Activated T-cell treated with anti-CD3 and anti-CD28 coated beads for 48 hours (primary cell): ENCODE data around the gene PDCD2.
"Not testable (repeated sequence)": the region's sequence is repeated elsewhere in the genome, so short reads cannot be mapped to it uniquely, and the experiment has no call there.

Experiments used
- DNase-seq: peaks from one replicate; pipeline ENCODE4 v3.0.0-alpha.2; 2020; ENCODE audit warnings: low read depth

PDCD2 gene

DNA sequence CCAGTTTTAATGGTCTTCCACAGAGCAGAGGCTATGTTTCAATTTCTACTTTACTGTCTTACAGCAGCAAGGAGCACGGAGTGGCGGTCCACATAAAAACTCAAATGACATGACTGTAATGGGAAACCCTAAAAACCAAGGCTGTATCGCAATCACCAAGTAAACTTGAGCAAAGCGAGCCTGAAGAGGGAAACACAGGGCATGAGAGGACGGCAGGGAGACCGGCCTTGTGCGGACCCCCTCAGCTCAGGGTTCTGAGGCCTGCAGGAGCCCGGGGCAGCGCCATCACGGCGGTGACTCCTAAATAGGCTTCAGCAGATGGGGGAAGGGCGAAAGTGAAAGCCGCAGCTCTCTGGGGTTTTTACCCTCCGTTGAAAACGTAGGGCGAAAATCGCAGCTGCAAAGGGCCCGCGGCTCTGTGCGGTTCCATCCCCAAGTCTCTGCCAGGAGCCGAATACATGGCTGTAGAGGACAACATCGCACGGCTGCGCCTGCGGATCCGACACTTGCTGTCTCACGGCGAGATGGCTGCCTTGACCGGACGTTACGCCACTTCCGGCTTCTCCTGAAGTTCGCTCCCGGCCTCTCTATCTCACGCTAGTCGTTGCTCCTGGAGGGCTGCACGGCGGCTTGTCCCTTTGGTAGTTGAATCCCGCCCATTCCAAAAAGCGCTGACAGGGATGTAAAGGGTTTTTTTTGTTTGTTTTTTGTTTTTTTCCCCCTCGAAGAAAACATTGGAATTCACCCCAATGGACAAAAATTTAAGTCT is 31.5 kb downstream of the PDCD2 start, which contains the start of gene PSMB1:
Gene PSMB1, minus strand, starts transcription at position 543 of the 769 bp plus-strand sequence. Its CDS starts 65 bp downstream, at position 478.
- DNase-seq: peak; percentile 79

DNA sequence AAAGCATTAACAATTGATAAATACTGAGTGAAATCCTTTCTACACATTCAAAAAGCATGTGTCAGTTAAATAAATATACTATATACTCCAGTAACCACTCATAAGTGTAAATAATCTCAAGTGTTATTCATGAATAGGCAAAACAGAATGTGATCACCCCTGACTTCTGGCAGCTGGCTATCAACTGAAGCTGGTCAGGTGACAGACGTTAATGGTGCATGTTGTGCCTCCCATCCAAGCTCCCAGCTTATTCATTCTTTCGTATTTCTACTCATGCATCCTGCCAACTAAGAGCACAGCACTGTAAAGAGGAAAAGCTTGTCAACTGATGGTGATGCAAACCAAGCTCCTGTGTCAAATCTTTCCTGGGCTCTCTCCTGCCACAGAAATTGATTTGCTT is 39.0 kb downstream of the PDCD2 start:
- DNase-seq: no peak

DNA sequence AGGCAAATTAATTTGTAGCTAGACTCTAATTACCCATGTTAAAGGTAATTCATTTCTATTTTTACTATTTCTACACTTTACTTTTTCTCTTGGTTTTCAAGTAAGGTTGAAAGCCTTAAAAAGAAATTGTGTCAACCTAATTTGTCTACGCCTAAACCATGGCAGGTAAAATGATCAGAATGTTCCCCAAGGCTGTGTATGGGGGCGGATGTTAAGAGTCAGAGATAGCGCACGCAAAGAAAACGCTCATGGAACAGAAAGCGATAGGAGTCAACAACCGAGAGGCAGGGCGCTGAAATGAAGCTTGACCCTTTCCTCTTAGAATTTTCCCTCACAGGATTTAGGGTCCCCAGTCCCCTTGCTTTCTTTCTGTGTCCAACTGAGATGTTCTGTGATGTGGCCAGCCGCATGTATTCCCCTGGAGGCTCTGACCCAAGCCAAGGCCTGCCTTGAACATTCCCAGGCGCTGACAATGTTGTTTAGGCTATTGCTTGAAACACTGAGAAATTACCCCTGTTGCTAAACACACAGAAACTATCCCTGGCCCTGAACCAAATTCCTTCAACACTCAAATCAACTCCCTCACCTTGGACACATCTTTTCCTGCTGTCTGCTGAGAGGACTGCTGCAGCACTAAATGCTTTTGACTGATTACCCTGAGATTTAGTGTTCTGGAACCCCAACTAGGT is 42.3 kb downstream of the PDCD2 start:
- no peak for DNase-seq

DNA sequence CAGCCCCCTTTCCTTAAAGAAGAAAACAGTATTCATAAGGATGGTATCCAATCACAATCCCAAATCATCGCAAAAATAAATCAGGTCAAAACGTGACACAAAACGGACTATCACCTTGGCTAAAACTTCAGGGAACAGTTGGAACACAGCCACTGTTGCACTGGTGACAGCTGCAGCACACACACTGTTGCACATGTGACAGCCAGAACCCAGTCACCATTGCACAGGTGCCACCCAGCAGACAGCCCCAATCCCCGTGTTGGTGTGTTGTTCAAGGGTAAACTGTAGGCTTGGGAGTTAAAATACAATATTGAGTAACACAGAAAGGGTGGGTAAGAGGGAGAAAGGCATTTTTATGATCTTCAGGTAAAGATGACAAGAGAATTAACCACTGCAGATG is 47.1 kb downstream of the PDCD2 start:
- no peak for DNase-seq

DNA sequence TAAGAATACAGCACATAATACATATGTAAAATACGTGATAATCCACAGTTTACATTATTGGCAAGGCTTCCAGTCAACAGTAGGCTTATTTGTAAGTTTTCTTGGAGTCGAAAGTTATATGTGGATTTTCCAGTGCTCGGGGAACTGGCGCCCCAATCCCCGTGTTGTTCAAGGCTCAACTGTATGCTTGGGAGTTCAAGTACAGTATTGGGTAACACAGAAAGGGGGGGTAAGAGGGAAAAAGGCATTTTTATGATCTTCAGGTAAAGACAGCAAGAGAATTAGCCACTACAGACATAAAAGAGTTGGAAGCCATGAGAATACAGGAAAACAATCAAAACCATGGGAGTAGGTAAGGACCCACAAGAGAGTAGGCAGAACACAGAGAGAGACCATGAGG is 47.8 kb downstream of the PDCD2 start:
- no peak for DNase-seq

DNA sequence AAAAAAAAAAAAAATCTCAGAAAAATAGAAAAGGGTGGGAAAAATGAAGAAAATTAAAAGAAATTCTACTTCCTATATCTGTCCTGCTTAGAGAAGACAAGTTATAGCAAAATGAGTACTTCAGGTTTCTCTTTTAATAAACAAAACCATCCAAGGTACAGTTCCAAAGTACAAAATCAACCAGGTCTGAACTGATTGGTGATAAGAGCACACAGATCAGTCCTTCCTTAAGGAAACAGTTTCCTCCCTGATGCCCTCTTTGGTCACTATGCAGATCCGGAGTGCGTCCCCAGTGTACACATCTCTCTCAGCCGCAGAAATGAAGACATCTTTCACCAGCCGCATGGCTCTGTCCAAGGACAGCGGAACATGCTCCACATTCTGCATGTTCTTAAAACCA is 49.4 kb downstream of the PDCD2 start:
- DNase-seq: no peak

DNA sequence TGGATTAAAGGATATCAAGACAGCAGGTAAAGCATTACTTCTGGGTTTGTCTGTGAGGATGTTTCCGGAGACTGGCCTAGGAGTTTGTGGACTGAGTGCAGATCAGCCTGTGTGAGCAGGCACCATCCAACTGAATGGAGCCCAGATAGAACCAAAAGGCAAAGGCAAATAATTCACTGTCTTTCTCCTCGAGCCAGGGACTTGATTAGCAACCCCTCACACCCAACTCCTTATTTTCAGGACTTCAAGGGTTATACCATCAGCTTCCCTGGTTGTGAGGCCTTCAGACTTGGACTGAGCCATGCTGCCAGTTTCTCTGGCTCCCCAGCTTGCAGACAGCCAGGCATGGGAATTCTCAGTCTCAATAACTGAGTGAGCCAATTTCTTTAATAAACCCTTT is 50.6 kb downstream of the PDCD2 start:
- DNase-seq: no peak

DNA sequence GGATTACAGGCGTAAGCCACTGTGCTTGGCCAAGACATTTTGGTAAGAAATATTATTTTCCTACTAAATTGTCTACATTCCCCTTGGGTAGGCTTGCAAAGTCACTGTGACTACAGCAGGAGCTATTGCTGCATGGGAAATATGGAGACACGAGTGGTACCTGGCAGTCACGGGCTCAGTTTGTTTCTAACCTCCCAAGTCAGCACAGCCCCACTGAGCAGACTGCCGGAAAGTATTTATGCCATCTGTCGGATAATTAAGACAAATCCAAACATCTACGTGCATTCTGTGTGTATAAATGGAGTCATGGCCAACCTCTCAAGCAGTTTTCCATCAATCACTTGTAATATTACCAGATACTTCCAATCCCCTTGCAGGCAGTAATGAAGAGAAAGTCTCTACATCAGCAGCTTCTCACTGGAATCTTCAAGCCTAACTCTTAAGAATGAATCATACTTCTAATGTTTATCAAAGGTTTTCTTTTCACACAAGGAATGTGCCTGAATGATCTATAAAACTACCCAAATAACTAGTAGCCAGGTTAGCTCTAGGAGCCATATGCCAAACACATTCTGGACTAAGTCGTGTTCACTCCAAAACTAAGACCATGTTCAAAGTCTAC is 51.5 kb downstream of the PDCD2 start:
- DNase-seq: no peak

DNA sequence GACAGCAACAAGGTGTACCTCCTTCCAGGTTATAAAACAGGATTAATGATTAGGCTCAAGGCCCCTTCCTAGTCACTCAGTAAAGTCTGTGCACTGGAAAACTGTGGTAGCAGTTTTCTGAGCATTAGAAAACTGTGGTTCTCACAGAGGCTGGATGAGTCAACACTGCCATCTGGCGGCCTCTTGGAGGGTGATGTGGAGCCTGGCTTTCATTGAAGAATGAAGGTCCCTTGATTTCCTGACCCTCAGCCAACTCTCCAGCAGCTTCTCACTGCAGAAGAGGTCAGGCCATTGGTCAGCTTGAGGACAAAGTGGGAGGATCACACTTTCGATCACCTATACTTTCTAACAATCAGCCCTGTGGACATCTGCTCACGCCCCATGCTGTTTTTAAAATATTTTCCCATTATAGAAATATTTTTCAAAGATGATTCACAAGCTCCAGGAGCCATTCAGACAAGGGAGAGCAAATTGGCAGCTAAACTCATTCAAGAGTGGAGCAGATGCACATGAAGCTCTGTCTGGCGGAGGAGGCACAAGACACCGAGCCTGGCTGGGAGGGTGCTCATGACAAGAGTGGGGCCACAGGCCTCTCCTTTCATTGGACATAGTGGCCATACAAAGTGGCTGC is 54.5 kb downstream of the PDCD2 start:
- DNase-seq: peak; percentile 45

DNA sequence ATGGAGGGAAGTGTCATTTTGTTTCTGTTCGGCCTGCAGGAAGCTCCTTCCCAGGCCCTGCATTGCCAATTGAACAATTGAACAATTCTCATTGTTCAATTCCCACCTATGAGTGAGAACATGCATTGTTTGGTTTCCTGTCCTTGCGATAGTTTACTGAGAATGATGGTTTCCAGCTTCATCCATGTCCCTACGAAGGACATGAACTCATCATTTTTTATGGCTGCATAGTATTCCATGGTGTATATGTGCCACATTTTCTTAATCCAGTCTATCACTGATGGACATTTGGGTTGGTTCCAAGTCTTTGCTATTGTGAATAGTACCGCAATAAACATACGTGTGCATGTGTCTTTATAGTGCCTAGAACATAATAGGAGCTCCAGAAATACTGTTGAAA is 56.4 kb downstream of the PDCD2 start:
- DNase-seq: not testable (repeated sequence)

DNA sequence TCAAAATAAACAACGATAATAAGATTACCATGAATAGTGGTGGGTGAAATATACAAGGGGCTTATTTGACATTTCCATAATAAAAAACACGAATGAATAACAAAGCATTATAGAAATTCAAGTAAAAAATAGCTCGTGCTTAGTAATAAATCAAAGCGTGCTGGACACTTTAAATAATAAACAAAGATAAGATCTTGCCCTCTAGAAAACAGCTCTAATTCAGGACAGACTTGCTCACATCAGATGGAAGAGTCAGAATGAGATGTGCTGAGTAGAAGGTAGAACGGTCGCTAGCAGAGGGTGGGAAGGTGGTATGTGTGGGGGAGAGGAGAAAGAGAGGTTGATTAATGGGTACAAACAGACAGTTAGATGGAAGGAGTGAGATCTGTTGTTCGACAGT is 58.6 kb downstream of the PDCD2 start:
- no peak for DNase-seq
